ENCODE measurements around the gene FRYL. TPM values are rescaled to one million over a fixed set of nuclear protein-coding genes. Genes with fewer than 3 reads are reported as not detected.
"Not testable (repeated sequence)": the region's sequence is repeated elsewhere in the genome, so short reads cannot be mapped to it uniquely, and the experiment has no call there.

Gene FRYL
- polyA plus RNA-seq, 2 donors, result 8.9 to 12.8 TPM

- H3K27ac ChIP-seq (ENCODE audit: low read depth in 2 of 2, low read length in 1 of 2), result no peak overlapping the region
- H3K9me3 ChIP-seq (ENCODE audit: control insufficient read depth in 2 of 2, insufficient read depth in 1 of 2, low read depth in 1 of 2, low read length in 1 of 2), result no peaks in the 10 kb centered on the region
- 93% methylated on average over 8 of the region's 8 CpGs for WGBS, 2 donors
- no peaks in the 10 kb centered on the region for H3K27me3 ChIP-seq (ENCODE audit: control insufficient read depth in 1 of 2, insufficient read depth in 2 of 2, low read length in 2 of 2)
- H3K4me3 ChIP-seq (ENCODE audit: low read depth in 1 of 2, low read length in 2 of 2), result no peak overlapping the region
- no peaks in the 10 kb centered on the region for H3K4me1 ChIP-seq (ENCODE audit: control insufficient read depth in 2 of 2, insufficient read depth in 2 of 2, low read length in 1 of 2)
- no peaks in the 10 kb centered on the region for H3K36me3 ChIP-seq (ENCODE audit: control insufficient read depth in 2 of 2, insufficient read depth in 2 of 2, low read length in 1 of 2)
Observed at GRCh38 chr4:48693856-48694574, 86.1 kb downstream of the FRYL start.

DNA sequence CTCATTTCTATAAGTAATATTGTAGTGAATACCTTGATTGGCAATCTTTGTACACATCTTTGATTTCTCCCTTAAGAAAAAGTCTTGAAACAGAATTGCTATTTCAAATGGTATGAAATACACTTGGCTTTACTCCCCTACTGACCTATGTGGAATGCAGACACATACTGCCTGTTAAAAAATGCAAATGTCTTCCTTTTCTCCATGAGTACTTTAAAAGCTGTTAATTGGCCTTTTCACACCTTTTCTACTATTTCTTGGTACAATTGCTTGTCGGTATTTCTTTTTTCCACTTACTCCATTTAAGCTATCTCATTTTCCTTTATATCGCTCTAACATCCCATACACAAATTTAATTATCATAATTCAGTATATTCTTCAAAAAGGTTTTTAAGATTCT is 87.2 kb downstream of the FRYL start:
- Histone ChIP-seq H3K4me1 (ENCODE audit: control insufficient read depth in 2 of 2, insufficient read depth in 2 of 2, low read length in 1 of 2) (no peaks in the 10 kb centered on the region), H3K4me3 (ENCODE audit: low read depth in 1 of 2, low read length in 2 of 2) (no peak overlapping the region)
- WGBS, 2 donors, result 91% methylated on average over 2 of the region's 2 CpGs

GRCh38 chr4:48692044-48692443 is 88.0 kb downstream of the FRYL start:
- H3K4me3 ChIP-seq (ENCODE audit: low read depth in 1 of 2, low read length in 2 of 2), result no peak overlapping the region
- H3K9me3 ChIP-seq (ENCODE audit: control insufficient read depth in 2 of 2, insufficient read depth in 1 of 2, low read depth in 1 of 2, low read length in 1 of 2), result no peaks in the 10 kb centered on the region
- 85 to 97% methylated on average over 2 of the region's 2 CpGs for WGBS, 2 donors
- no peaks in the 10 kb centered on the region for H3K36me3 ChIP-seq (ENCODE audit: control insufficient read depth in 2 of 2, insufficient read depth in 2 of 2, low read length in 1 of 2)
- no peaks in the 10 kb centered on the region for H3K27me3 ChIP-seq (ENCODE audit: control insufficient read depth in 1 of 2, insufficient read depth in 2 of 2, low read length in 2 of 2)
- no peaks in the 10 kb centered on the region for H3K4me1 ChIP-seq (ENCODE audit: control insufficient read depth in 2 of 2, insufficient read depth in 2 of 2, low read length in 1 of 2)
- no peak overlapping the region for H3K27ac ChIP-seq (ENCODE audit: low read depth in 2 of 2, low read length in 1 of 2)

More for the DNA sequence above, 87.2 kb downstream of the FRYL start:
- Histone ChIP-seq H3K27ac (ENCODE audit: low read depth in 2 of 2, low read length in 1 of 2) (no peak overlapping the region), H3K27me3 (ENCODE audit: control insufficient read depth in 1 of 2, insufficient read depth in 2 of 2, low read length in 2 of 2) (no peaks in the 10 kb centered on the region), H3K9me3 (ENCODE audit: control insufficient read depth in 2 of 2, insufficient read depth in 1 of 2, low read depth in 1 of 2, low read length in 1 of 2) (no peaks in the 10 kb centered on the region), H3K36me3 (ENCODE audit: control insufficient read depth in 2 of 2, insufficient read depth in 2 of 2, low read length in 1 of 2) (no peaks in the 10 kb centered on the region)

DNA sequence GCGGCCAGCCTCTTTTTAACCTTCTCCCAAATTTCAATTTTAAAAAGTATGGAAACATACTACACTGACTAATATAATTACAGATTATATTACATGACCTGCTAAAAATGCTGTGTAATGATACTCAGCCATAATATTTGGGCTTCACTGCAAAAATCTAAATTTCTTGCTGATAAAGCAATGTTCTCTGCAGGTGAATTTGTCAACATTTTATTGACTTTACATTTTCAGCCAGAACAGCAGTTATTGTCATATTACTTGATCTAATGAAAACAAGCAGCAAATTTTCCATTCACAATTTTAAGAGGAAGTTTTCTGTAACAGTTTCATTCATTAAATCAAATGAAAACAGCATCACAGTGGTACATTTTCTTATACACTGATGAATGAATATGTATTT is 91.1 kb downstream of the FRYL start:
- no peak overlapping the region for H3K4me3 ChIP-seq (ENCODE audit: low read depth in 1 of 2, low read length in 2 of 2)
- H3K4me1 ChIP-seq (ENCODE audit: control insufficient read depth in 2 of 2, insufficient read depth in 2 of 2, low read length in 1 of 2), result no peaks in the 10 kb centered on the region
- H3K36me3 ChIP-seq (ENCODE audit: control insufficient read depth in 2 of 2, insufficient read depth in 2 of 2, low read length in 1 of 2), result no peaks in the 10 kb centered on the region
- H3K9me3 ChIP-seq (ENCODE audit: control insufficient read depth in 2 of 2, insufficient read depth in 1 of 2, low read depth in 1 of 2, low read length in 1 of 2), result no peaks in the 10 kb centered on the region
- WGBS, 2 donors, result 94 to 100% methylated on average over 1 of the region's 1 CpG
- H3K27ac ChIP-seq (ENCODE audit: low read depth in 2 of 2, low read length in 1 of 2), result no peak overlapping the region
- H3K27me3 ChIP-seq (ENCODE audit: control insufficient read depth in 1 of 2, insufficient read depth in 2 of 2, low read length in 2 of 2), result no peaks in the 10 kb centered on the region

GRCh38 chr4:48687313-48688051 is 92.6 kb downstream of the FRYL start:
- H3K9me3 ChIP-seq (ENCODE audit: control insufficient read depth in 2 of 2, insufficient read depth in 1 of 2, low read depth in 1 of 2, low read length in 1 of 2), result no peaks in the 10 kb centered on the region
- H3K27me3 ChIP-seq (ENCODE audit: control insufficient read depth in 1 of 2, insufficient read depth in 2 of 2, low read length in 2 of 2), result no peaks in the 10 kb centered on the region
- WGBS, 2 donors, result 81 to 85% methylated on average over 10 of the region's 10 CpGs
- H3K4me1 ChIP-seq (ENCODE audit: control insufficient read depth in 2 of 2, insufficient read depth in 2 of 2, low read length in 1 of 2), result no peaks in the 10 kb centered on the region
- no peak overlapping the region for H3K27ac ChIP-seq (ENCODE audit: low read depth in 2 of 2, low read length in 1 of 2)
- H3K4me3 ChIP-seq (ENCODE audit: low read depth in 1 of 2, low read length in 2 of 2), result no peak overlapping the region
- no peaks in the 10 kb centered on the region for H3K36me3 ChIP-seq (ENCODE audit: control insufficient read depth in 2 of 2, insufficient read depth in 2 of 2, low read length in 1 of 2)

GRCh38 chr4:48686369-48686768 is 93.7 kb downstream of the FRYL start:
- Histone ChIP-seq H3K9me3 (ENCODE audit: control insufficient read depth in 2 of 2, insufficient read depth in 1 of 2, low read depth in 1 of 2, low read length in 1 of 2) (no peaks in the 10 kb centered on the region), H3K36me3 (ENCODE audit: control insufficient read depth in 2 of 2, insufficient read depth in 2 of 2, low read length in 1 of 2) (no peaks in the 10 kb centered on the region), H3K4me1 (ENCODE audit: control insufficient read depth in 2 of 2, insufficient read depth in 2 of 2, low read length in 1 of 2) (no peaks in the 10 kb centered on the region), H3K27ac (ENCODE audit: low read depth in 2 of 2, low read length in 1 of 2) (no peak overlapping the region), H3K27me3 (ENCODE audit: control insufficient read depth in 1 of 2, insufficient read depth in 2 of 2, low read length in 2 of 2) (no peaks in the 10 kb centered on the region), H3K4me3 (ENCODE audit: low read depth in 1 of 2, low read length in 2 of 2) (no peak overlapping the region)
- 93 to 96% methylated on average over 3 of the region's 3 CpGs for WGBS, 2 donors

GRCh38 chr4:48683784-48684666 is 96.1 kb downstream of the FRYL start:
- WGBS, 2 donors, result 21 to 47% methylated on average over 1 of the region's 1 CpG
- Histone ChIP-seq H3K9me3 (ENCODE audit: control insufficient read depth in 2 of 2, insufficient read depth in 1 of 2, low read depth in 1 of 2, low read length in 1 of 2) (no peaks in the 10 kb centered on the region), H3K27ac (ENCODE audit: low read depth in 2 of 2, low read length in 1 of 2) (no peak overlapping the region)

GRCh38 chr4:48682870-48683269 is 97.2 kb downstream of the FRYL start:
- H3K27me3 ChIP-seq (ENCODE audit: control insufficient read depth in 1 of 2, insufficient read depth in 2 of 2, low read length in 2 of 2); H3K36me3 ChIP-seq (ENCODE audit: control insufficient read depth in 2 of 2, insufficient read depth in 2 of 2, low read length in 1 of 2); H3K27ac ChIP-seq (ENCODE audit: low read depth in 2 of 2, low read length in 1 of 2); H3K9me3 ChIP-seq (ENCODE audit: control insufficient read depth in 2 of 2, insufficient read depth in 1 of 2, low read depth in 1 of 2, low read length in 1 of 2); H3K4me1 ChIP-seq (ENCODE audit: control insufficient read depth in 2 of 2, insufficient read depth in 2 of 2, low read length in 1 of 2); H3K4me3 ChIP-seq (ENCODE audit: low read depth in 1 of 2, low read length in 2 of 2): not testable (repeated sequence)
- 87 to 91% methylated on average over 3 of the region's 3 CpGs for WGBS, 2 donors

More at GRCh38 chr4:48683784-48684666, 96.1 kb downstream of the FRYL start:
- no peak overlapping the region for H3K4me3 ChIP-seq (ENCODE audit: low read depth in 1 of 2, low read length in 2 of 2)
- no peaks in the 10 kb centered on the region for H3K27me3 ChIP-seq (ENCODE audit: control insufficient read depth in 1 of 2, insufficient read depth in 2 of 2, low read length in 2 of 2)
- no peaks in the 10 kb centered on the region for H3K36me3 ChIP-seq (ENCODE audit: control insufficient read depth in 2 of 2, insufficient read depth in 2 of 2, low read length in 1 of 2)
- H3K4me1 ChIP-seq (ENCODE audit: control insufficient read depth in 2 of 2, insufficient read depth in 2 of 2, low read length in 1 of 2), result no peaks in the 10 kb centered on the region

- Histone ChIP-seq H3K36me3 (ENCODE audit: control insufficient read depth in 2 of 2, insufficient read depth in 2 of 2, low read length in 1 of 2) (no peaks in the 10 kb centered on the region), H3K4me3 (ENCODE audit: low read depth in 1 of 2, low read length in 2 of 2) (no peak overlapping the region), H3K4me1 (ENCODE audit: control insufficient read depth in 2 of 2, insufficient read depth in 2 of 2, low read length in 1 of 2) (no peaks in the 10 kb centered on the region), H3K27ac (ENCODE audit: low read depth in 2 of 2, low read length in 1 of 2) (no peak overlapping the region), H3K27me3 (ENCODE audit: control insufficient read depth in 1 of 2, insufficient read depth in 2 of 2, low read length in 2 of 2) (no peaks in the 10 kb centered on the region), H3K9me3 (ENCODE audit: control insufficient read depth in 2 of 2, insufficient read depth in 1 of 2, low read depth in 1 of 2, low read length in 1 of 2) (no peaks in the 10 kb centered on the region)
Observed at GRCh38 chr4:48681856-48682255, 98.2 kb downstream of the FRYL start.
